GM12874 (cell line): ENCODE measurements around the gene TOP2A.

Source experiments
- CTCF ChIP-seq: IDR thresholded peaks from 2 replicates; pipeline ENCODE4 v1.5.1; 2011; ENCODE audit warnings: low read depth, mild to moderate bottlenecking, control low read depth, low read length, moderate library complexity; ENCODE audit not compliant: insufficient read depth

TOP2A gene

GRCh38 chr17:40432864-40433528 is 15.3 kb upstream of the TOP2A start:
- no peak for TF ChIP-seq CTCF

- no peak for TF ChIP-seq CTCF
Measured at GRCh38 chr17:40431231-40431602, 13.5 kb upstream of the TOP2A start.

GRCh38 chr17:40430272-40431230 is 12.9 kb upstream of the TOP2A start:
- no peak for TF ChIP-seq CTCF

GRCh38 chr17:40427002-40427491 is 9.4 kb upstream of the TOP2A start:
- TF ChIP-seq CTCF: no peak

DNA sequence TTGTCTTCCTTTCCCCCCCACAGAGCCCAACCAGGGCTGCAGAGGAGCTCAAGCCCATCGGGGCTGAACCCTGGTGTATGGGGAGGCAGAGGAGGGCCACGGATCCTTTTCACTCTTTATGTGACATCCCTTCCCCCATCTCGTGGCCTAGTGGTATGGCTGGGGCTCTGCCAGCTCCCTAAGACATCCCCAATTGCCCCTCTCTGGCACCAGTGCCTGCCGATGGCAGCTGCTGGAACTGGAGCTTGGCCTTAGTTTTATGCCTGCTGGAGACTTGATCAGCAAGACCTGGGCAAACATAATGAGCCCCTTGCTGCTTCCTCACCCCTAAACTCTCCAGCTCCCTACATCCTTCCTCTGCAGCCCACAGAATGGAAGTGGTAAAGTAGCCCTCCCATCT is 8.0 kb upstream of the TOP2A start:
- TF ChIP-seq CTCF: no peak

DNA sequence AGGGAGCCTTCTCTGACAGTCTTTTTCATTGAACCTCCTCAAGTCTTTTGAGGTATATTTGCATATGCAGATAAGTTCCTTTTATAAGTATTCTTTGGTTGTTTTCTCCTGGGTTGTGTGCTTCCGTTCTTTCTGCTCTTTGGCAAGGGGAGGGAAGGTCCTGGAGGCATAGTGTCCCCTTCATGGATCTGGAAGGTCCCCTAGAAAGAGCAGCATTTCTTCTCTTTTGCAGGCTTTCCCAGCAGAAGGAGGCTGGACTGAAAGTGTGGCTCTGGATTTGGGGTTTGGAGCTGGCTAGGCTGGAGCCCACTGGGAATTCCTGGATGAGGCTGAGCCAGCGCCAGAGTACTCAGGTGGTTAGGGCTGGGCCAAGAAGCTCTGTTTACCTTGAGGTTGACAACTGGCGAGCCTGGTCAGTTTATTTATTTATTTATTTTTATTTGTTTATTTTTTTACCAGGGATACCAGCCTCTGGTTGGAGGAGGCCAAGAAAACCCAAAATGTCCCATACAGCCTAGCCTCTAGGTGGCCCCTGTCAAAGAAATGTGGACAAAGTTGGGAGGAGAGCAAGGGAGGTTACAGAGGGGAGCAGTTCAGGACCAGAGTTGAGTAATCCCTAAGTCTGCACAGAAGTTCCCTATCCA is 5.4 kb upstream of the TOP2A start:
- no peak for TF ChIP-seq CTCF
